ENCODE data around the gene GFOD2. TPM values are rescaled to one million over a fixed set of nuclear protein-coding genes. Genes with fewer than 3 reads are reported as not detected.

Gene GFOD2
- total RNA-seq, 1 donor from 2014 or later = 86.7 TPM

- Mint-ChIP-seq H3K9me3 (ENCODE audit: unreplicated experiment) (peaks cover 5% of the 10 kb centered on the region), H3K36me3 (ENCODE audit: unreplicated experiment) (no peaks in the 10 kb centered on the region), H3K27me3 (ENCODE audit: unreplicated experiment) (no peaks in the 10 kb centered on the region), H3K27ac (ENCODE audit: unreplicated experiment) (no peak overlapping the region), H3K4me1 (ENCODE audit: low read depth, unreplicated experiment) (peaks cover 6% of the 10 kb centered on the region), H3K4me3 (ENCODE audit: unreplicated experiment) (no peak overlapping the region)
- DNase-seq = no peak
- TF ChIP-seq CTCF (IDR thresholded peaks at IDR 0.05; ENCODE audit: partially characterized antibody, unreplicated experiment) = no peak
These were observed 41.4 kb downstream of the GFOD2 start for GRCh38 chr16:67677712-67678111.

- DNase-seq = no peak
- peaks cover 7% of the 10 kb centered on the region for H3K9me3 Mint-ChIP-seq (ENCODE audit: unreplicated experiment)
- H3K4me1 Mint-ChIP-seq (ENCODE audit: low read depth, unreplicated experiment) = peaks cover 6% of the 10 kb centered on the region
- H3K36me3 Mint-ChIP-seq (ENCODE audit: unreplicated experiment) = no peaks in the 10 kb centered on the region
- no peak for TF ChIP-seq CTCF (IDR thresholded peaks at IDR 0.05; ENCODE audit: partially characterized antibody, unreplicated experiment)
- no peaks in the 10 kb centered on the region for H3K27me3 Mint-ChIP-seq (ENCODE audit: unreplicated experiment)
- H3K27ac Mint-ChIP-seq (ENCODE audit: unreplicated experiment) = no peak overlapping the region
- H3K4me3 Mint-ChIP-seq (ENCODE audit: unreplicated experiment) = no peak overlapping the region
These were observed 42.2 kb downstream of the GFOD2 start for GRCh38 chr16:67676939-67677338.

GRCh38 chr16:67676516-67676915, 42.6 kb downstream of the GFOD2 start:
- no peak overlapping the region for H3K4me3 Mint-ChIP-seq (ENCODE audit: unreplicated experiment)
- H3K9me3 Mint-ChIP-seq (ENCODE audit: unreplicated experiment) = peaks cover 7% of the 10 kb centered on the region
- peaks cover 6% of the 10 kb centered on the region for H3K4me1 Mint-ChIP-seq (ENCODE audit: low read depth, unreplicated experiment)
- DNase-seq = no peak
- H3K27me3 Mint-ChIP-seq (ENCODE audit: unreplicated experiment) = no peaks in the 10 kb centered on the region
- H3K36me3 Mint-ChIP-seq (ENCODE audit: unreplicated experiment) = no peaks in the 10 kb centered on the region
- no peak for TF ChIP-seq CTCF (IDR thresholded peaks at IDR 0.05; ENCODE audit: partially characterized antibody, unreplicated experiment)
- no peak overlapping the region for H3K27ac Mint-ChIP-seq (ENCODE audit: unreplicated experiment)

- peaks cover 2% of the 10 kb centered on the region for H3K27me3 Mint-ChIP-seq (ENCODE audit: unreplicated experiment)
- no peaks in the 10 kb centered on the region for H3K36me3 Mint-ChIP-seq (ENCODE audit: unreplicated experiment)
- peaks cover 7% of the 10 kb centered on the region for H3K9me3 Mint-ChIP-seq (ENCODE audit: unreplicated experiment)
- no peak for TF ChIP-seq CTCF (IDR thresholded peaks at IDR 0.05; ENCODE audit: partially characterized antibody, unreplicated experiment)
- peaks cover 6% of the 10 kb centered on the region for H3K4me1 Mint-ChIP-seq (ENCODE audit: low read depth, unreplicated experiment)
- no peak overlapping the region for H3K4me3 Mint-ChIP-seq (ENCODE audit: unreplicated experiment)
- no peak overlapping the region for H3K27ac Mint-ChIP-seq (ENCODE audit: unreplicated experiment)
- no peak for DNase-seq
These were observed 43.1 kb downstream of the GFOD2 start for GRCh38 chr16:67675999-67676398.

GRCh38 chr16:67675579-67675935, 43.6 kb downstream of the GFOD2 start:
- H3K4me3 Mint-ChIP-seq (ENCODE audit: unreplicated experiment) = no peak overlapping the region
- H3K27ac Mint-ChIP-seq (ENCODE audit: unreplicated experiment) = no peak overlapping the region

More at GRCh38 chr16:67675579-67675935, 43.6 kb downstream of the GFOD2 start:
- Mint-ChIP-seq H3K27me3 (ENCODE audit: unreplicated experiment) (peaks cover 5% of the 10 kb centered on the region), H3K36me3 (ENCODE audit: unreplicated experiment) (no peaks in the 10 kb centered on the region), H3K9me3 (ENCODE audit: unreplicated experiment) (peaks cover 7% of the 10 kb centered on the region), H3K4me1 (ENCODE audit: low read depth, unreplicated experiment) (peaks cover 6% of the 10 kb centered on the region)
- TF ChIP-seq CTCF (IDR thresholded peaks at IDR 0.05; ENCODE audit: partially characterized antibody, unreplicated experiment) = no peak
- DNase-seq = no peak

All from glutamatergic neuron (in vitro differentiated cells).